ENCODE measurements around the gene CHST11.
"Not testable (repeated sequence)": the region's sequence is repeated elsewhere in the genome, so short reads cannot be mapped to it uniquely, and the experiment has no call there.

CHST11 gene

DNA sequence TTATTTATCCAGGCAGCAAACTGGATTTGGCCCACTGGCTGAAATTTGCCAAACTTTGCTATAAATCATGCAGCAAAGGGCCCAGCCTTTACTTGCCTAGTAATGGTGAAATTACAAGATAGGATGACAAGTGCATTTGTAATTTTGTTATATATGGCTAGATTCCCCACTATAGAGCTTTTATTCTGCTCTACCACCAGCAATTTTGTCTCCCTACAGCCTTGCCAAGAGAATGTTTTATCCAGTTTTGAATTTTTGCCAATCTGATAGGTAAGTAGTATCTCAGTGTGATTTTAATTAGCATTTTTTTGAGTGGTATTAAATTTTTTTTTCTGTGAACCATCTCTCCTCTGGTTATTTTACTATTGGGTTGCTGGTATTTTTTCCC, 339.7 kb downstream of the CHST11 start:
- H3K27ac Mint-ChIP-seq = no peak overlapping the region
- DNase-seq (ENCODE audit: low spot score in 2 of 2) (no peak), ATAC-seq (ENCODE audit: low read depth) (no peak)
- H3K4me1 Mint-ChIP-seq = no peaks in the 10 kb centered on the region
- no peak overlapping the region for H3K4me3 Mint-ChIP-seq
- no peaks in the 10 kb centered on the region for H3K27me3 Mint-ChIP-seq
- H3K9me3 Mint-ChIP-seq = no peaks in the 10 kb centered on the region
- H3K36me3 Mint-ChIP-seq = no peaks in the 10 kb centered on the region

GRCh38 chr12:104799458-104799857, 342.7 kb downstream of the CHST11 start:
- no peak overlapping the region for H3K27ac Mint-ChIP-seq
- no peaks in the 10 kb centered on the region for H3K27me3 Mint-ChIP-seq
- no peak for ATAC-seq (ENCODE audit: low read depth)
- DNase-seq (ENCODE audit: low spot score in 2 of 2) = no peak
- H3K4me1 Mint-ChIP-seq = no peaks in the 10 kb centered on the region
- no peaks in the 10 kb centered on the region for H3K36me3 Mint-ChIP-seq
- H3K4me3 Mint-ChIP-seq = no peak overlapping the region
- no peaks in the 10 kb centered on the region for H3K9me3 Mint-ChIP-seq

DNA sequence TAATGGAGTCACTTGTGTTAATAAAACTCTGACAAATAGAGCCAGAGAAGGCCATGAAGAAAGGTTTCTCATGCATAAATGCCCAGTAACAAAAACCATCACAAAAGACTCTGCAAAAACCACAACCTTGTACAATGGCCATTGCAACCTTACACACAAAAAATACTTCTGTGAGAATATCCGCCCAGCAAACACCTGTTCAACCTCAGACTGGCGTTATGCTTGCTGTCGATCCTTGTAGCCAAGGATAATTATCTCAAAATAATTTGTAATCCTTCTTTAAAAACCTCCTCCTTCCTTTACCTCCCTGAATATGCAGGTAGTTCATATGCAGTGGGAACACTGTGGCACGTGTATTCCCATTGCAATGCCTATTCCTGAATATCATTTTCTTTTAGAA, 344.3 kb downstream of the CHST11 start:
- Mint-ChIP-seq H3K4me3 (no peak overlapping the region), H3K27ac (no peak overlapping the region), H3K9me3 (no peaks in the 10 kb centered on the region), H3K4me1 (no peaks in the 10 kb centered on the region), H3K36me3 (no peaks in the 10 kb centered on the region), H3K27me3 (no peaks in the 10 kb centered on the region)
- no peak for ATAC-seq (ENCODE audit: low read depth)
- DNase-seq (ENCODE audit: low spot score in 2 of 2) = no peak

GRCh38 chr12:104801427-104801826, 344.7 kb downstream of the CHST11 start:
- Mint-ChIP-seq H3K27ac (no peak overlapping the region), H3K27me3 (no peaks in the 10 kb centered on the region), H3K4me3 (no peak overlapping the region), H3K4me1 (no peaks in the 10 kb centered on the region), H3K9me3 (no peaks in the 10 kb centered on the region), H3K36me3 (no peaks in the 10 kb centered on the region)
- ATAC-seq (ENCODE audit: low read depth) (no peak), DNase-seq (ENCODE audit: low spot score in 2 of 2) (no peak)

DNA sequence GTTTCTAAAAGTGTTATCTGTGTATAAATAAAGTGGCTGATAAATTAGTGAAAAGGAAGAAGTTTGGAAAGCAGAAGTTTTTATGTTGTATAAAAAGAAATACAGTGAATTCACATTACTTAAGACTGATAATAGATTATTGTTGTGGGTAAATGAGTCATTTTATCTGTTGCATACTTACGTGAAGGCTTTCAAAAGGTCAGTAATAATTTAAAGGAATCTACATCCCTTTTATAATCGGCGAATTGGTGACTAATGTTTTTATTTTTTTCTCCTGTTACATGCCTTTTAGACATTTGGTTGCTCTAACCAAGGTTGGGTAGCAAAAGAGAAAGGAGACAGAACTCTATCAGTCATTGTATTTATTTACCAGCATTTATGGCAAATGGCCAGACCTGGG, 345.5 kb downstream of the CHST11 start:
- H3K4me3 Mint-ChIP-seq = no peak overlapping the region
- H3K36me3 Mint-ChIP-seq = no peaks in the 10 kb centered on the region
- no peaks in the 10 kb centered on the region for H3K4me1 Mint-ChIP-seq
- no peak for DNase-seq (ENCODE audit: low spot score in 2 of 2)
- no peaks in the 10 kb centered on the region for H3K27me3 Mint-ChIP-seq
- no peaks in the 10 kb centered on the region for H3K9me3 Mint-ChIP-seq
- no peak for ATAC-seq (ENCODE audit: low read depth)
- H3K27ac Mint-ChIP-seq = no peak overlapping the region

- Mint-ChIP-seq H3K4me3 (no peak overlapping the region), H3K27me3 (no peaks in the 10 kb centered on the region), H3K9me3 (no peaks in the 10 kb centered on the region), H3K36me3 (no peaks in the 10 kb centered on the region), H3K27ac (no peak overlapping the region), H3K4me1 (peaks cover 11% of the 10 kb centered on the region)
- no peak for ATAC-seq (ENCODE audit: low read depth)
- no peak for DNase-seq (ENCODE audit: low spot score in 2 of 2)
Observed at GRCh38 chr12:104805186-104805585, 348.4 kb downstream of the CHST11 start.

DNA sequence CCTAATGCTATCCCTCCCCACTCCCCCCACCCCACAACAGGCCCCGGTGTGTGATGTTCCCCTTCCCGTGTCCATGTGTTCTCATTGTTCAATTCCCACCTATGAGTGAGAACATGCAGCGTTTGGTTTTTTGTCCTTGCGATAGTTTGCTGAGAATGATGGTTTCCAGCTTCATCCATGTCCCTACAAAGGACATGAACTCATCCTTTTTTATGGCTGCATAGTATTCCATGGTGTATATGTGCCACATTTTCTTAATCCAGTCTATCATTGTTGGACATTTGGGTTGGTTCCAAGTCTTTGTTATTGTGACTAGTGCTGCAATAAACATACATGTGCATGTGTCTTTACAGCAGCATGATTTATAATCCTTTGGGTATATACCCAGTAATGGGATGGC, 349.4 kb downstream of the CHST11 start:
- ATAC-seq (ENCODE audit: low read depth); H3K9me3 Mint-ChIP-seq; H3K36me3 Mint-ChIP-seq; DNase-seq (ENCODE audit: low spot score in 2 of 2); H3K27ac Mint-ChIP-seq; H3K4me3 Mint-ChIP-seq; H3K27me3 Mint-ChIP-seq: not testable (repeated sequence)
- peaks cover 11% of the 10 kb centered on the region for H3K4me1 Mint-ChIP-seq

GRCh38 chr12:104809251-104809650, 352.5 kb downstream of the CHST11 start:
- Mint-ChIP-seq H3K27me3 (no peaks in the 10 kb centered on the region), H3K27ac (peak overlapping the region; percentile 24), H3K4me3 (no peak overlapping the region), H3K4me1 (peaks cover 11% of the 10 kb centered on the region), H3K36me3 (peaks cover 2% of the 10 kb centered on the region), H3K9me3 (no peaks in the 10 kb centered on the region)
- DNase-seq (ENCODE audit: low spot score in 2 of 2) (no peak), ATAC-seq (ENCODE audit: low read depth) (no peak)

GRCh38 chr12:104809706-104810385, 353.1 kb downstream of the CHST11 start:
- H3K36me3 Mint-ChIP-seq = peaks cover 2% of the 10 kb centered on the region
- H3K9me3 Mint-ChIP-seq = no peaks in the 10 kb centered on the region
- no peaks in the 10 kb centered on the region for H3K27me3 Mint-ChIP-seq
- peaks cover 11% of the 10 kb centered on the region for H3K4me1 Mint-ChIP-seq
- peak; percentile 78 for ATAC-seq (ENCODE audit: low read depth)
- peak overlapping the region; percentile 40 for H3K4me3 Mint-ChIP-seq
- no peak for DNase-seq (ENCODE audit: low spot score in 2 of 2)
- H3K27ac Mint-ChIP-seq = peak overlapping the region; percentile 24

All from memory B cell (primary cell).